ENCODE data around the gene PRSS53. TPM values are rescaled to one million over a fixed set of nuclear protein-coding genes. Genes with fewer than 3 reads are reported as not detected.
A peak's percentile ranks its signal among the peaks of the same experiment; 100 is the strongest.

The PRSS53 gene
- total RNA-seq, 4 donors from 2014 or later, result 0.93 to 1.9 (median 1.6) TPM

DNA sequence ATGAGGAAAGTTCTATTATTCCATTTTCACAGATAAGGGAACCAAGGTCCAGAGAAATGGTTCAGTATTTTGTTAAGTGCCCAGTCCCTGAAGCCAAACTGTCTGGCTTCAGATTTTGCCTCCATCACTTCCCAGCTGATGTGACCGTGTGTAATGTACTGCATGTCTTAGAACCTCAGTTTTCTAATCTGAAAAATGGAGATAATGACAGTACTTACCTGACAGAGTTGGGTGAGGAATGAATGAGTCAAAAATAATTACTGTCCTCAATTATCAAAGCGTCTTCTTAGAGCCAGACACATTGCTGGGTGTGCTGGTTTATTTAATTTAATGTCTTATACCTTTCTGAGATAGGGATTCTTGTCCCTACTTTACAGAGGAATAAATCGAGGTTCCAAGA, 21.4 kb downstream of the PRSS53 start:
- TF ChIP-seq, protein P1, sequence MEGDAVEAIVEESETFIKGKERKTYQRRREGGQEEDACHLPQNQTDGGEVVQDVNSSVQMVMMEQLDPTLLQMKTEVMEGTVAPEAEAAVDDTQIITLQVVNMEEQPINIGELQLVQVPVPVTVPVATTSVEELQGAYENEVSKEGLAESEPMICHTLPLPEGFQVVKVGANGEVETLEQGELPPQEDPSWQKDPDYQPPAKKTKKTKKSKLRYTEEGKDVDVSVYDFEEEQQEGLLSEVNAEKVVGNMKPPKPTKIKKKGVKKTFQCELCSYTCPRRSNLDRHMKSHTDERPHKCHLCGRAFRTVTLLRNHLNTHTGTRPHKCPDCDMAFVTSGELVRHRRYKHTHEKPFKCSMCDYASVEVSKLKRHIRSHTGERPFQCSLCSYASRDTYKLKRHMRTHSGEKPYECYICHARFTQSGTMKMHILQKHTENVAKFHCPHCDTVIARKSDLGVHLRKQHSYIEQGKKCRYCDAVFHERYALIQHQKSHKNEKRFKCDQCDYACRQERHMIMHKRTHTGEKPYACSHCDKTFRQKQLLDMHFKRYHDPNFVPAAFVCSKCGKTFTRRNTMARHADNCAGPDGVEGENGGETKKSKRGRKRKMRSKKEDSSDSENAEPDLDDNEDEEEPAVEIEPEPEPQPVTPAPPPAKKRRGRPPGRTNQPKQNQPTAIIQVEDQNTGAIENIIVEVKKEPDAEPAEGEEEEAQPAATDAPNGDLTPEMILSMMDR (IDR thresholded peaks at IDR 0.05), result no peak
- no peak for TF ChIP-seq POLR2A (IDR thresholded peaks at IDR 0.05)
- WGBS, 2 donors, result 89 to 93% methylated on average over 3 of the region's 3 CpGs
- H3K4me3 ChIP-seq (replicated peaks in 1 of 3), result no peak overlapping the region
- H3K36me3 ChIP-seq, result peaks cover 6 to 8% of the 10 kb centered on the region in 2 donors
- no peaks in the 10 kb centered on the region for H3K27me3 ChIP-seq
- H3K9me3 ChIP-seq, result no peaks in the 10 kb centered on the region
- no peak for DNase-seq
- intact Hi-C loops (cut with DNase I), result no loop called here
- no peak overlapping the region for H3K27ac ChIP-seq
- peaks cover 5 to 7% of the 10 kb centered on the region in 2 donors for H3K4me1 ChIP-seq

DNA sequence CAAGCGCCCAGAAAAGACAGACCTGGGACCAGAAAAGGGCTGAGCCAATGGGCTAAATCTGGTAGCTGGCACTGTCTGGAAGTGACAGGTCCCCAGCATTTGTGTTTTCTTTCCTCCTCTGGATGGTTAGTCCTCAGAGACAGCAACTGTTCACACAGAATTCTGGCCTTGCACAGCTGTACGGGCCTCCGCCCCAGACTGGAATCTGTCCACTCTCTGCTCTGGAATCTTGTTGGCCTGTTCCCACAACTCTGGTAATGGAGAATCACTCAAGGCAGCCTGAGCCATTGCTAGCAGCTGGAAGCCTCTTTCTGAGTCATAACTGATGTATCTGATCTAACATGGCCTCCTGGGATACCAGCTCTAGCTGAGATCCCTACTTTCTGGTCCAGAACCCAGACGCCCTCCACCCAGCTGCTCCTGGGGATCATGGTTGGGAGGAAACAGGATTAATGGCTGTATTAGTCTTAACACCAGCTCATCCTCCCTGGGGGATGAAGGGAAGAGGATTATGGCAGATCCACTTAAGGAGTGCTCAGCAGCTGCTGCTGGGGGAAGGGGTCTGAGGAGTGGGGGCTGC, 23.8 kb downstream of the PRSS53 start:
- H3K27ac ChIP-seq, result no peak overlapping the region
- WGBS, 2 donors, result 72 to 80% methylated on average over 4 of the region's 4 CpGs
- H3K27me3 ChIP-seq, result no peaks in the 10 kb centered on the region
- H3K4me1 ChIP-seq, result no peaks in the 10 kb centered on the region
- H3K36me3 ChIP-seq, result peaks cover 15 to 23% of the 10 kb centered on the region in 2 donors
- H3K4me3 ChIP-seq (replicated peaks in 1 of 3), result no peak overlapping the region
- no peaks in the 10 kb centered on the region for H3K9me3 ChIP-seq
- TF ChIP-seq POLR2A (IDR thresholded peaks at IDR 0.05), result no peak
- TF ChIP-seq, protein P1 (IDR thresholded peaks at IDR 0.05), result no peak
- intact Hi-C loops (cut with DNase I), result no loop called here
- DNase-seq, result no peak

DNA sequence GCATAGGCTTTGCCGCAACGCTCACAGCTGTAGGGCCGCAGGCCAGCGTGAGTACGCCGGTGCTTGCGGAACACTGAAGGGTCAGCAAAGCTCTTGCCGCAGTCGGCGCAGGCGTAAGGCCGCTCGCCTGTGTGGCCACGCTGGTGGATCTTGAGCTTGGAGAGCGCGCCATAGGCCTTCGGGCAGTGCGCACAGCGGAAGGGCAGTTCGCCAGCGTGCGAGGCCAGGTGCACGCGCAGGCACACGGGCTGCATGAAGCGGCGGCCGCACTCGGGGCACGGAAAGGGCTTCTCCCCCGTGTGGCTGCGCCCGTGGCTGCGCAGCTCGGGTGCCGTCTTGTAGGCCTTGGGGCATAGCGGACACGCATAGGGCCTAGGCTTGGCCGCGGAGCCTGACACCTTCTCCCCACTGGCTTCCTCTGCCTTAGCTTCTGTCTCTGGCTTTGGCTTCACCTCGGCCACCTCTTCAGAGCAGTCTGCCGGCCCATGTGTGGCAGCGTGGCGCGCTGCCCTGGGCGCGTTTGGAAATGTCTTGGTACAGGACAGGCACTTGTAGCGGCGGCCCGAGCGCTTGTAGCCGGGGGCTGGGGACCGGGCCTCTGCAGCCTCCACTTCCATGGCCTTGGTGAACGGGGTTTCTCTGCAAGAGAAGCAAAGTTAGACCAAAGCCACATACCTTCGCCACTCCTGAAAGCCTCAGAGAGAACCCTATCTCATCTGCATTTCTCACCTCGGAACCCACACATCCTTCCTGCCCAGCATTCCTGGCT, 24.7 kb downstream of the PRSS53 start:
- no peak for DNase-seq
- no peak overlapping the region for H3K4me3 ChIP-seq (replicated peaks in 1 of 3)
- WGBS, 2 donors, result 93 to 95% methylated on average over 54 to 56 of the region's 56 CpGs
- peak overlapping the region in 1 of 3 donors; percentile 24 for H3K27ac ChIP-seq
- no peaks in the 10 kb centered on the region for H3K27me3 ChIP-seq
- H3K4me1 ChIP-seq, result no peaks in the 10 kb centered on the region
- no peaks in the 10 kb centered on the region for H3K9me3 ChIP-seq
- TF ChIP-seq, protein P1 (IDR thresholded peaks at IDR 0.05), result no peak
- TF ChIP-seq POLR2A (IDR thresholded peaks at IDR 0.05), result no peak
- intact Hi-C loops (cut with DNase I), result no loop called here
- H3K36me3 ChIP-seq, result peaks cover 15 to 23% of the 10 kb centered on the region in 2 donors

DNA sequence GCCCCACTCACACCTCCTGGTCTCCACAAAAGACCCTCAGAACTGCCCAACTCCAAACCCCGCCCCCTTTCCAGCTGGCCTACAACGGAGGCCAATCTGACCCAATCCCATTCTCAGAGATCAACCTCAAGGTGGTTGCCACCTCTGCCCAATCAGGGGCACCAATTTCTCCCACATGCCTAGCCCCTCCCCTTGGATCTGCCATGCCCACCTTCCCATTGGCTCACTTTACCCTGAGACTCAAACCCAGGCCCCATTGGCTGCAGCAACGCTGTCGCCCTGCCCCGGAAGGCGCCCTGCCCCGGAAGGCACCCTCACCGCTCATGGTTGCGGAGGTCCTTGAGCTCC, 25.3 kb downstream of the PRSS53 start:
- Histone ChIP-seq H3K4me3 (replicated peaks in 1 of 3) (no peak overlapping the region), H3K4me1 (no peaks in the 10 kb centered on the region), H3K27me3 (no peaks in the 10 kb centered on the region), H3K9me3 (no peaks in the 10 kb centered on the region), H3K27ac (no peak overlapping the region), H3K36me3 (peaks cover 15 to 23% of the 10 kb centered on the region in 2 donors)
- no peak for DNase-seq
- TF ChIP-seq, protein P1 (IDR thresholded peaks at IDR 0.05), result no peak
- no peak for TF ChIP-seq POLR2A (IDR thresholded peaks at IDR 0.05)
- intact Hi-C loops (cut with DNase I), result no loop called here
- whole genome bisulfite sequencing, 2 donors, result 97% methylated on average over 9 of the region's 9 CpGs

DNA sequence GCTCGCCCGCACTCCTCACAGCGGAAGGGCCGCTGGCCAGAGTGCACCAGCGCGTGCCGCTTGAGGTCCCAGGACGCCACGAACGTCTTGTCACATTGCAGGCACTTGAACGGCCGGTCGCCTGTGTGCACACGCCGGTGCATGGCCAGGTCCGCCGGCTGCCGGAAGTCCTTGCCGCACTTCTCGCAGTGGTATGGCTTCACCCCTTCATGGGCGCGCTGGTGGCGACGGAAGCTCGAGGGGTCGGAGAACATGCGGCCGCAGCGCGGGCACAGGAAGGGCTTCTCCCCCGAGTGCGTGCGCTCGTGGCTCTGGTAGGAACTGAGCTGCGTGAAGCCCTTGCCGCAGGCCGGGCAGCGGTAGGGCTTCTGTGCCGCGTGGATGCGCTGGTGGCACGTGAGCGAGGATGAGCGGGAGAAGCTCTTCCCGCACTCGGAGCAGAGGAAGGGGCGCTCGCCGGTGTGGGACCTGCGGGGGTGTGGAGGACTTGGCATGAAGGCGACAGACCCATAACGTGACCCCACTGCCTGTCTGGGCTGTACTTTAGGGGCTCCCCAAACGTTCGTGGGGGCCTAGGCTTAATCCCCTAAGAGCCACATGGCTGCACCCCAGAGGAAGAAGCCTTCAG, 26.8 kb downstream of the PRSS53 start:
- DNase-seq, result no peak
- Histone ChIP-seq H3K27me3 (no peaks in the 10 kb centered on the region), H3K27ac (no peak overlapping the region), H3K4me1 (no peaks in the 10 kb centered on the region), H3K9me3 (no peaks in the 10 kb centered on the region), H3K36me3 (peaks cover 15 to 23% of the 10 kb centered on the region in 2 donors), H3K4me3 (replicated peaks in 1 of 3) (no peak overlapping the region)
- 95 to 97% methylated on average over 44 to 54 of the region's 54 CpGs for WGBS, 2 donors
- TF ChIP-seq, protein P1 (IDR thresholded peaks at IDR 0.05), result no peak
- no peak for TF ChIP-seq POLR2A (IDR thresholded peaks at IDR 0.05)
- intact Hi-C loops (cut with DNase I), result no loop called here
